Keratinocyte (primary cell): Measurements from ENCODE around the gene DEPDC5.

Experiments
- EZH2 ChIP-seq: IDR thresholded peaks from one replicate; pipeline ENCODE4 v1.6.1; 2012; ENCODE audit warnings: inconsistent platforms, mild to moderate bottlenecking, low read length, moderate library complexity
- TF ChIP-seq, protein P1 (sequence below), 3 experiments: IDR thresholded peaks in 1 of 3; conservative IDR thresholded peaks in 1 of 3; optimal IDR thresholded peaks in 1 of 3; 2 replicates in 2 of 3; 3 replicates in 1 of 3; pipeline versions ENCODE3 to v1.5.1; 2011; ENCODE audit warnings: low read length in 3 of 3, mild to moderate bottlenecking in 3 of 3, moderate library complexity in 2 of 3, control low read depth in 1 of 3, inconsistent platforms in 1 of 3; ENCODE audit not compliant: insufficient read depth in 2 of 3; ENCODE audit errors: extremely low read depth in 1 of 3

DNA sequence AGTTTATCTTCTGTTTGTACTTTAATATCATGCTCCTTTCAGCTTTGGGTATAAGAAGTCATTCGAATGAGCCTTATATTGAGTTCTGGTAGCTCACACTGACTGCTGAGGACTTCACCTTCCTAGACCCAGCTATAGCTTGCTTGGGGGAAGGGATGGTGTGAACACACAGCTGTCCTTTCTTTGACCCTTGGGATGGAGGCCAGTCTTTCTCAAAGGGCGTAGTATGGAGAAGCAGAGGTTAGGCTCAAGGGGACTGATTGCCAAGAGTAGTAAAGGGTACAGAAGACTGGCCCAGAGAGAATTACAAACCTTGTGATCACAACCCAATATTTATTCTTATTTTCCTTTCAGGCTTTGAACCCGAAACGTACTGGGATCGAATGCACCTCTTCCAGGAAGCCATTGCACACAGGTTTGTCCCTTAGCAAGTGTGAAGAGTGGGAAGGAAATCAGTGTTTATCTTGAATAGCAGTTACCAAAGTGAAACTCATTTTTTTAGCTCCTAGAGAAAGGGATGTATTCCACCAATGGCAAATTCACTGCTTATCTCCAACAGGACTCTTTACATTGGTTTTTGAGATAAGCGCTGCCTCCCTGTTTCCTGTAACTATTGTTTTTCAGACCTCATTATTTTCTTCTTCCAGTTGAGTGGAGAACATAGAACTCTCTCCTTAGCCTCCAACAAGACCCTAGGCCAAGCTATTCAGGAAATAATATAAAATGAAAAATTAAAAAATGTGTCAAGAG, 147.7 kb downstream of the DEPDC5 start:
- TF ChIP-seq, protein P1, sequence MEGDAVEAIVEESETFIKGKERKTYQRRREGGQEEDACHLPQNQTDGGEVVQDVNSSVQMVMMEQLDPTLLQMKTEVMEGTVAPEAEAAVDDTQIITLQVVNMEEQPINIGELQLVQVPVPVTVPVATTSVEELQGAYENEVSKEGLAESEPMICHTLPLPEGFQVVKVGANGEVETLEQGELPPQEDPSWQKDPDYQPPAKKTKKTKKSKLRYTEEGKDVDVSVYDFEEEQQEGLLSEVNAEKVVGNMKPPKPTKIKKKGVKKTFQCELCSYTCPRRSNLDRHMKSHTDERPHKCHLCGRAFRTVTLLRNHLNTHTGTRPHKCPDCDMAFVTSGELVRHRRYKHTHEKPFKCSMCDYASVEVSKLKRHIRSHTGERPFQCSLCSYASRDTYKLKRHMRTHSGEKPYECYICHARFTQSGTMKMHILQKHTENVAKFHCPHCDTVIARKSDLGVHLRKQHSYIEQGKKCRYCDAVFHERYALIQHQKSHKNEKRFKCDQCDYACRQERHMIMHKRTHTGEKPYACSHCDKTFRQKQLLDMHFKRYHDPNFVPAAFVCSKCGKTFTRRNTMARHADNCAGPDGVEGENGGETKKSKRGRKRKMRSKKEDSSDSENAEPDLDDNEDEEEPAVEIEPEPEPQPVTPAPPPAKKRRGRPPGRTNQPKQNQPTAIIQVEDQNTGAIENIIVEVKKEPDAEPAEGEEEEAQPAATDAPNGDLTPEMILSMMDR (optimal IDR thresholded peaks at IDR 0.05 in 1 of 3, IDR thresholded peaks at IDR 0.05 in 1 of 3, conservative IDR thresholded peaks at IDR 0.05 in 1 of 3; ENCODE audit: extremely low read depth in 1 of 3, insufficient read depth in 2 of 3, low read length in 3 of 3): no peak
- TF ChIP-seq EZH2: no peak
